GM21717 (cell line): ENCODE results near the gene PARD6B.
A peak's percentile ranks its signal among the peaks of the same experiment; 100 is the strongest.
"Not testable (repeated sequence)": the region's sequence is repeated elsewhere in the genome, so short reads cannot be mapped to it uniquely, and the experiment has no call there.

Experiments
- ATAC-seq: cut with Tn5 transposase; IDR thresholded peaks from one replicate; pipeline ENCODE4 v1.9.1; 2021; ENCODE audit warnings: mild to moderate bottlenecking, moderate library complexity; ENCODE audit not compliant: unreplicated experiment

PARD6B gene

GRCh38 chr20:50731055-50731929 lies at the start of gene PARD6B:
Gene PARD6B, plus strand, starts transcription at chr20:50731580. Its CDS starts 207 bp downstream, at chr20:50731787.
- ATAC-seq = peak; percentile 80

DNA sequence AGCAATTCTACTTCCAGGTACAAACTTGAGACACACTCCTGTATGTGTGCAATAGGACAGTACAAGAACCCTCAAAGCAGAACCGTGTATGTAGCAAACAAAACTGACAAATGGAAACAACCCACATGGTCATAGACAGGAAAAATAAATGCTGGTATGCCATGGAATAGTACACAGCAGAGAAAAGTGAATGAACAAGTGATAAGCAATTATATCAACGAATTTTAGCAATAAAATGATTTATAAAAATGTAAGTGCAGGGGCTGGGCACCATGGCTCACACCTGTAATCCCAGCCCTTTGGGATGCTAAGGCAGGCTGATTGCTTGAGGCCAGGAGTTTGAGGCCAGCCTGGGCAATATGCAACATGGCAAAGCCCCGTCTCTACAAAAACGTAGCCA lies 49.3 kb upstream of the PARD6B start:
- no peak for ATAC-seq

DNA sequence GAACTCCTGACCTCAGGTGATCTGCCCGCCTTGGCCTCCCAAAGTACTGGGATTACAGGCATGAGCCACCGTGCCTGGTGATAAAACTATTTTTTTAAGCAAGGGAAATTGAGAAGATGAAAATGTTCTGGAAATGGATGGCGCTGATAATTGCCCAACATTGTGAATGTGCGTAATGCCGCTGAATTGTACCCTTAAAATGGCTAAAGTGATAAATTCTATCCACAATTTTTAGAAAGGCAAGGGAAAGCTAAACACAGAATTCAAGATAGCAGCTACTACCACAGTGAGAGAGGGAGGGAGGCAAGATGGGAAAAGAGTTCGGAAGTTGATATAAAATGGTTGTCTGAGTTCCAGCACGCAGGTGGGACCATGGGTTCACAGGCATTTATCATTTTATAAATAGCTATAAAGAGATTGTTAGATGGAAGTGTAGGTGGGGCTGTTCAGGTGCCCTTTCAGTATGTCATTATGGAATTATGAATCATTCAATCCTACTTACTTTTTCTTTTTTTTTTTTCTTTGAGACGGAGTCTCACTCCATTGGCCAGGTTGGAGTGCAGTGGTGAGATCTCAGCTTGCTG lies 48.3 kb upstream of the PARD6B start:
- ATAC-seq = no peak

- no peak for ATAC-seq
Observed at GRCh38 chr20:50683570-50683969, 47.8 kb upstream of the PARD6B start.

DNA sequence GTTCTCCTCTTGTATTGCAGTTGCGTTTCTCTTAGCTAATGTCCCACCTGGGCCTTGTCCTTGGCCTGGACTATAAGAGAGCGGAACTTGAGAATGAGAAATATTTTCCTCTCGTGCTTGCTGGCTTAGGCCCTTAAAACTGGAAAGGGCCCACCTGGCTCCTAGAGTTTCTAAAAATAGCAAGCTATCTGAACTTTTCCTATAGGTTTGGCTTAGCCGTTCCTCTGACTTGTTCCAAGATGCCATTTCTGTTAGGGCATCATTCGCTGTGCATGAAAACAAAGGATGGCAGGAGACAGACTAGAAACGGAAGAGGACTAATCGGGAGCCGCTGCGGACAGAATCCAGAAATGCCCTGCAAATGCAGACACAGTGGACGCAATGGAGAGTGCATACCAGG lies 44.6 kb upstream of the PARD6B start:
- ATAC-seq = no peak

- no peak for ATAC-seq
Observed at GRCh38 chr20:50688256-50688975, 43.0 kb upstream of the PARD6B start.

DNA sequence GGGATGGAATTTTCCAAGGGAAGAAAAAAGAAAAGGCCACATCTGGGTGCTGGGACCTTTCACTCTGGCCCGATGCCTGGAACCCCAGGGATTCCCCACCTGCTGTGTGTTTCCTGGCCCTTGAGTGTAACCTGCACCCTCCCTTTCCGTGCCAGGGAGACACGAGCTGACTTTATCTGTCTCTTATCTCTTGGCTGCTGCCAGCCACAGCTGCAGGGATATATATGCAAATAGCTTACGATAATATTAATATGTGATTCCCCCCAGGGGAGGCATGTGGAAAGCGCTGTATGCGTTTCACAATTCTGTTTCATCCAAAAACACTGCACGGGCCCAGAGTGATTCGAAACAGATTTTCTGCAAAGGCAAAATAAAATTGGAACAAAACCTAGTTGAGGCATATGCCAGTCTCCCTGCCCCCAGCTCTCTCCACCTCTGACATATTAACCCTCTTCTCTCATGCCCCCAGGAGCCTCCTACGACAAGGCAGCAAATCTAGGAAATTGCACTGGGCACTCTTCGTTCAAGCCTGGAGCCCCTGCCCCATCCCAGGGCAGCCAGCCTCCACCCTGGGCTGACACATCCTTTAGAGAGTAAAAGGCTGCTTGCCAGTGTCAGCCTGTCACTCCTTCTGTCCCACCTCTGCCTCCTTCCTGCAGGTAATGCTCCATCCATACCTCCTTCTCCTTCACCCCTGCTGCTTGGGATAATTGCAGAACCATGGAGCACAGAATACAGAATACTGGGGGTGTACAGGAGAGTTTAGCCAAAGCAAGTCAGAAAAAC lies 41.3 kb upstream of the PARD6B start:
- ATAC-seq = no peak

DNA sequence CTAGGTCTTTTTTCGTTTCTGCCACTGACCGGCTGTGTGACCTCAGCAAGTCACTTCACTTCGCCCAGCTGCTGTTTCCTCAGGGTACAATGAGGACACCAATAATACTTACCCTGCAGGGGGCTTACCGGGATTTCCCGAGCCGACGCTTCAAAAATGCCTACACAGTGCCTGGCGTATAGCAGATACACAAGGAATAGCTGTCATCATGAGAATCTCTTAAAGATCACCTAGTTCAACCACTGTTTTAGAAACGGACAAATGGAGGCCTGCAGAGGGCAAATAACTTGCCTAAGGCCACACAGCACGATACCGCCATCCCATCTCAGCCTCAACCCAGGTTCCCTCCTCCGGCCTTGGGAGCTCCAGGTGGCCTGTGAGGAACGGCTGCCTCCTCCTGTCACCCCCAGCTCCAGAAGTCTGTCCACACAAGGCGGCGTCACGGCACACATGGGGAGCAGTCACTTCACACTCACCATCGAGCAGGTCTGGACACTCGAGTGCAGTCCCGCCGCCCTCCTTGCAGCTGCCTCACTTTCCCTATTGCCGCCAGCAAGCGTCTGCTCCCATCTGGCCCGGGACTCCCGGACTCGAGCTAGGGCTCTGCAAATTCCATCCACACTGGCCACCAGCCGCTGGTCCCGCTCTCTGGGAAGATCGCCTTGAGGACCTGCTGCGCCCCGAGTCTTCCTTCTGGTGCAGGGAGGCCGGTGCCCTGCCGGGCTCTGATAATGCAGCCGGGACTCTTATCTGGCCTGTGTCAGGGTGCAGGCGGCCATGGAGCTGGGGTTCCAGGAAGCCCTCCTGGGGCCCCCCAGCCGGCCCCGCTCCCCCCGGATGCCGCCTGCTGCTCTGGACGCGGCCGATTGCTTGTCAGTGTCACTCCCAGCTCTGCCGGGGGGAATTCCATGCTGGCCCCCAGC lies 40.5 kb upstream of the PARD6B start, which contains the start of gene RIPOR3:
Gene RIPOR3 (minus strand): TSS at position 893 of the 923 bp plus-strand sequence. CDS start 414 bp downstream, at position 479.
- no peak for ATAC-seq

- no peak for ATAC-seq
Observed at GRCh38 chr20:50691573-50692551, 39.5 kb upstream of the PARD6B start.

GRCh38 chr20:50692552-50692933 lies 38.8 kb upstream of the PARD6B start:
- ATAC-seq = no peak

- ATAC-seq = no peak
Observed at GRCh38 chr20:50693001-50693400, 38.4 kb upstream of the PARD6B start.

DNA sequence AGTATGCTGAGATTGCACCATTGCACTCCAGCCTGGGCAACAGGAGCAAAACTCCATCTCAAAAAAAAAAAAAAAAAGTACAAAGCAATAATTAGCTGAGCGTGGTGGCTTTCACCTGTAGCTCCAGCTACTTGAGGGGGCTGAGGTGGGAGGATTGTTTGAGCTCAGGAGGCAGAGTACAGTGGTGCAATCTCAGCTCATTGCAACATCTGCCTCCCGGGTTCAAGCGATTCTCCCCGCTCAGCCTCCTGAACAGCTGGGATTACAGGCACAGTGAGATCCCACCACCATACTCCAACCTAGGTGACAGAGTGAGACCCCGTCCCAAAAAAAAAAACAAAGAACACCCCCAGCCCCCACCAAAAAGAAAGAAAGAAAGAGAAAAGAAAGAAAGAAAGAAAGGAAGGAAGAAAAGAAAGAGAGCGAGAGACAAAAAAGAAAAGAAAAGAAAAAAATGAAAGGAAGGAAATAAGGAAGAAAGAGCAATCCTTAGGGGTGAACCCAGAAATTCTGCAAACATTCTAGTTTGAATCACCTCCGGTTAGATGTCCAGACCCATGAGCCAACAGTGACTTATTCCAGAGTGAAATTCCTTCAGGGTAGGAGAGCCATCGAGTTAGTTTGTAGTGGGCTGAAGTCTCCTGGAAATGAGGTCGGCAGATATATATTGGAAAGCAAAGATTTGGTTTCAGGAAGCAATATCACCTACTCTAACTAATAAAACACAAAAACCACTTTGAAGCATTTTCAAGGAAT lies 36.8 kb upstream of the PARD6B start:
- ATAC-seq = no peak

GRCh38 chr20:50695135-50695872 lies 36.1 kb upstream of the PARD6B start:
- ATAC-seq = no peak

- not testable (repeated sequence) for ATAC-seq
Observed at GRCh38 chr20:50698255-50698654, 33.1 kb upstream of the PARD6B start.

- no peak for ATAC-seq
Observed at GRCh38 chr20:50699688-50700087, 31.7 kb upstream of the PARD6B start.

DNA sequence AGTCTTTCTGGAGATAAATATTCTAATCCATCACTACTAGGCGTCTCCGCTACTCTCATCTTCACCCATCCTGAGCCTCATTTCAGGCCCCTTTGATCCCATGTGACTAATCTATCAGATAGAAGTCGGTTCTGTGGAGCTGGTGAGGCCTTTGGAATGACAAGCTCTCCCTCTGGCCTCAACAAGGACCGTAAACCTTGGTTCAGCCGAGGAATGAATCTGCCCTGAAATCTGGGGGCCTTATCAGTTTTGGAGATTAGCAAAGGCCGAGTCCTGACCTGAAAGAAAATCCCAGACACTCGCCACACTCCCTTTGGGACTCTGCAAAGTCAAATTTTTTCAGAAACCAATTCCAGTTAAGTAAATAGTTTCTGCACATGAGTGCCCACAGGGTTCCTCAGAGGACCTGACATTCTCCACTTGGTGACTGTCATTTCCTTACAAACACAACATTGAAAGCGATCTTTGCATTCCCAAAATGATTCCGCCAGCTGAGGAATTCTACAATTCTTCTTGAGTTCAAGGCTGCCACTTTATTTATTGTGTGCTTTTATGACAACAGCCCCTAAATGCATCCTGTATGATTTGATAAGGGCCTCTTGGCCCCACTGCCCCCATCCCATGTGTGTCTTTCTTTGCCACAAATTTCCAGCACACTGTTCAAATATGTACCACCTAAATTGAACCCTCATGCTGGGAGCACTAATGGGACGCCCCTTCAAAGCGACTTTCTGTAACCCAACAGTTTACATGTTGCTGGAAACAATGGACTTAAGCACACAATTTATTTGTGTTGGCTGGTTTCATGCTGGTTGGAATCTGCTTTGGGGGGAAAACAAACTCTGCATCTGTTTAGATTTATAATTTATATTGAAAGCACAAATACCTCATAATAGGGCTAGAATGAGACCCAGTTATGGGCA lies 30.1 kb upstream of the PARD6B start:
- ATAC-seq = no peak
